ENCODE results near the gene RENBP.

- TF ChIP-seq USF2 (IDR thresholded peaks at IDR 0.05; ENCODE audit: borderline replicate concordance, low read depth, low read length), result no peak
- TF ChIP-seq CTCF (IDR thresholded peaks at IDR 0.05), result no peak
- TF ChIP-seq REST (IDR thresholded peaks at IDR 0.05; ENCODE audit: low read depth, low read length), result no peak
- no peak for TF ChIP-seq USF1 (IDR thresholded peaks at IDR 0.05; ENCODE audit: borderline replicate concordance, low read depth)
- no peak for TF ChIP-seq EP300 (IDR thresholded peaks at IDR 0.05; ENCODE audit: borderline replicate concordance in 1 of 2, low read depth in 1 of 2, low read length in 1 of 2)
- no peak for TF ChIP-seq FOXM1 (IDR thresholded peaks at IDR 0.05; ENCODE audit: low read depth)
- no peak for TF ChIP-seq TCF12 (IDR thresholded peaks at IDR 0.05)
- TF ChIP-seq GATA2 (CRISPR knock-in tag; IDR thresholded peaks at IDR 0.05), result no peak
- TF ChIP-seq RAD21 (IDR thresholded peaks at IDR 0.05; ENCODE audit: low read length), result no peak
These were observed 12.7 kb downstream of the RENBP start for GRCh38 chrX:153931748-153932147.

All from SK-N-SH (cell line).